GM18858 (cell line): ENCODE measurements around the gene TM4SF1.

ENCODE experiments used
- ATAC-seq: cut with Tn5 transposase; IDR thresholded peaks from one replicate; pipeline ENCODE4 v1.9.1; 2021; ENCODE audit not compliant: unreplicated experiment

Gene TM4SF1, protein sequence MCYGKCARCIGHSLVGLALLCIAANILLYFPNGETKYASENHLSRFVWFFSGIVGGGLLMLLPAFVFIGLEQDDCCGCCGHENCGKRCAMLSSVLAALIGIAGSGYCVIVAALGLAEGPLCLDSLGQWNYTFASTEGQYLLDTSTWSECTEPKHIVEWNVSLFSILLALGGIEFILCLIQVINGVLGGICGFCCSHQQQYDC

DNA sequence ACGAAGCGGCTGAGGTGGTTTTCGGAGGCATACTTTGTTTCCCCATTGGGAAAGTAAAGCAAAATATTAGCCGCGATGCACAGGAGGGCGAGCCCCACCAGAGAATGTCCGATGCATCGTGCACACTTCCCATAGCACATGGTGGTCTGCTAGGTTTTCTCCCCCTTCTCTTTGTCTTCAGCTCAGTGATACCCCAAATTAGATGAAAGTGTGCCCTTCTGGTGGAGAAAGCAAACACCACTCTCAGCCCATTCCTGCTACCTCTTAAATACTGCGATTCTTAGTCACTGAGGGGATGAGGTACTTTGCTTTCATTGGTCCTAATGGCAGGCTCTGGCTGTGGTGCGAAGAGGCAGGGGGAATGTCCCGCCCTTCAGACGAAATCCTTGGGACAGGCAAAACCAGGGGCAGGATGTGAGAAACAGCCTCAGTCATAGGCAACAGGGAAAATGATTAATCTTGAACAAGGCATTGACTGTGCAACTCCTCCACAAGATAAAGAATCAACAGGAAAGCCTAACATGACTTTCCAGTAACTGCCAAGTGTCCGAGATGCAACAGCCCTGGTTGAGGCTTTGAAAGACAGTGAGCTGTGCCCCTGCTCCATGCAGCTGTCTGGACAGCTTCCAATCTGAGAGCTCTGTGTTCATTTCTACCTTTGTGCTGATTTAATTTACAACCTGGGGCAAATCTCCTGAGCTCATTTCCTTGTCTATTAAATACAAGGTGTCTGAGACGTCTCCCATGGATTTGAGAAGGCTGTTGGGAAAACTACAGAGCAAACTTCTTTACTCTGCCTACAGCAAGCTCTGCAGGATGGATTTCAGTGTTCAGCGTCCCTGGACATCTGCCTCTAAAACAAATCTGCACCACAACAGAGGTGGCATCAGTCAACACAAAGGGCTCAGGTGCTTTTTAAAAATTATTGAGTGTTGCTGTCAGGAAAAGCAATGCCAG is at the start of gene TM4SF1:
Gene TM4SF1 (minus strand): TSS at position 242 of the 957 bp plus-strand sequence. CDS start 102 bp downstream, at position 140.
- ATAC-seq = no peak

DNA sequence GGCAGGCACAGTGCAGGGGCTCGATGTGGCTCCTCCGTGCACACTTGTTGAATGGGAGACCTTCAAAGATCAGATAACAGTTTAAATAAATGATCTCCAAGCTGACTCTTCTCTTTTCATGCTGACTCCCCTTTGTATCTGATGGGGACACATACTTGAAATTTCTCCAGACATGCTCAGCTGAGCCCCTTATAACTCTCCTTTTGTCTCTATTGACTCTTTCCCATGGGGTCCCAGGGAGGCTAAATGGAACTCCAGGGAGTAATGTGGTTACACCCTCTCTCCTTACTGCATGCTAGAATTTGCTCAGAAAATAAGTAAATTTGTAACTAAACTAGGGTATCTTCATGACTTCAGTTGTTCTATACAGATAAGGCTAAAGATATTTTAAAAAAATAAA is 48.9 kb upstream of the TM4SF1 start:
- ATAC-seq = no peak

DNA sequence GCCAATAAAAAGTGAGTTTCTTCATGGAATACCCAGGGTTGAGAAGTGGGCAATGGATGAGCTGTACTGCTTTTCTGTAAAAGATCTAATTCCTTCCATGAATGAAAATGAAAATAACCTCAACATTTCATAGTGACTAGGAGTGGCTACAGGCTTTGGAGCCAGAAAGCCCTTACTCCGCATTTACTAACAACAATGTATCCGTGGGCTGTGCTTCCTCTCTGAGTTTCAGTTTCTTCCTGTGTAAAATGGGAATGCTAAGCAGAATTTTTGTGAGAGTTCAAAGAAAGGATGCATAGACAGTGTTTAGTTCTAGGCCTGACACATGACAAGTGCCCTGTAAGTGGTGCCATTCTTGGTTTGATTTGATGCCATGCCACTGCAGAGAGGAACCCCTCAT is 47.5 kb upstream of the TM4SF1 start:
- no peak for ATAC-seq

DNA sequence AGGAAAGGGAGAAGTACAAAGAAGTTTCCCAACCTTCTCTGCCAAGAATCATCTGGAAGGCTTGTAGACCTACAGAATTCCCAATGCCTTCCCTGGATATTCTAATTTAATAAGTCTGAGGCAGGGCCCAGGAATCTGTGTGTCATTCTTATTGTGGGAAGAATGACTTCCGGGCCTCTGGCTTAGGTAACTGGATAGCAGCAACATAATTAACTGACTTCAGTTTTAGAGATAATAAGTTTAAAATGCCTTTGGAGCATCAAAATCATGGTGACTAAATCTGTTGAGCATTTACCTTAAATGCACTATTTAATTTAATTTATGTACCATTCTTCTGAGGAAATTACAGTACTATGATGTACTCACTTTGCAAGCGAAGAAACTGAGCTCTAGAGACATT is 44.3 kb upstream of the TM4SF1 start:
- ATAC-seq = no peak

DNA sequence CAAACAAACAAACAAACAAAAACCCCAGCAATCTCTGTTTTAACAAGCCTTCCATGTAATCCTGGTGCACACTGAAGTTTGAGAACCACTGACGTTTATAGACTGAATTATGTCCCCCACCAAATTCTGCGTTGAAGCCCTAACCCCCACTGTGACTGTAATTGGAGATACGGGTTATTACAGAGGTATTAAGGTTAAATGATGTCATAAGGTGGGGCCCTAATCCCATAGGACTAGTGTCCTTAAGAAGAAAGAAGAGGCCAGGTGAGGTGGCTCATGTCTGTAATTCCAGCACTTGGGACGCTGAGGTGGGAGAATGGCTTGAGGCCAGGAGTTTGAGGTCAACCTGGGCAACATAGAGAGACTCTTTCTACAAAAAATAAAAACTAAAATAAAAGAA is 42.4 kb upstream of the TM4SF1 start:
- ATAC-seq = no peak

DNA sequence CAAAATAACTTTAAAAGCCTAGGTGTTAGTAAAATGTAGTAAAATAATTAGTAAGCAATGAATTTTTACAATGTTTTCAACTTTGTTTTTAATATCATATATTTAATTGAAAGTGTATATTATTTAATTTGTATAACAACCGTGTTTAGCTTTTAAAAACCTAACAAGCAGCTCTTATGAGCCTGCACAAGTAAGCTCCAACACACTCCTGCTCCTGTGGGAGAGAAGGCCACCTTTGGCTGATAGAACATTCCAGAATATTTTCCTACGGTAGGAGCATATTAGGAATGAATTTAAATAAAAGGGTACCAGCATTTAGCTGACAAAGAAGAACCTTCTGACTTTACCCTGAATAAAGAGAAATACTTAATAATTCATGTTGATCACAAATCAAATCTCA is 40.3 kb upstream of the TM4SF1 start:
- ATAC-seq = no peak

DNA sequence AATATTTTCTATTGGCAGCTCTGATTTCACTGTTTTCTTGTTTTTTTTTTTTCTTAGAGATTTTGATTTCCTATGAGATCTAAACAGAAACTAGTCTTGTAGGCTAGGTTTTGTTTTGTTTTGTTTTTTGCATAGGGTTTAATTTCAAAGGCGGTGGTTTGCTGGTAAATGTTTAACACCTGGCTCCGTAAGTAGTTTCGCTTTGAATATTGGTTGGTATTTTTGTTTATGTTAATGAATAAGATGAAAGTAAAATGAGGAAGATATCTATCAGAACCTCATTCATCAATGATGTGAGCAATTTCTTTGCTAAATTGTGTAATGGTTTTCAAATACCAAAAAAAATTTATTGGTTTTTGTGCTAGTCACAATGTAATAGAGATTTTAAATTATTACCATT is 39.7 kb upstream of the TM4SF1 start:
- ATAC-seq = peak; percentile 92

DNA sequence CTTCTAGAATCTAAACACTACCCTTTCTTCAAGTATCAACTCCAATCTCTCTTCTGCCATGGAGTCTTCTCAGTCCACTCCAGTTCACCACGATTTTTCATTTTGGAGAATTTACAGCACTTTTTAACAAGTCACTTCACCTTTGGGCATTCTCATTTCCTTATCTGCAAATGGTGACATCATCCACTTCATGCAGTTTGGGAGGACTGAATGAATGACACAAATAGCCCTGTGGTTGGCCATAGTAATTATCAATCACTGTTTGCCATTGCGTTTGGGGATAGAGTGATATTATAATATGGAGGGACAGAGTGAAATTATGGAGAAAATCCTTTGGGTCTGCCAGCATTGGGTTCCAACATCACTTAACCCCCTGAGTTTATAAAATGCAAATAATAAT is 38.0 kb upstream of the TM4SF1 start:
- ATAC-seq = no peak

DNA sequence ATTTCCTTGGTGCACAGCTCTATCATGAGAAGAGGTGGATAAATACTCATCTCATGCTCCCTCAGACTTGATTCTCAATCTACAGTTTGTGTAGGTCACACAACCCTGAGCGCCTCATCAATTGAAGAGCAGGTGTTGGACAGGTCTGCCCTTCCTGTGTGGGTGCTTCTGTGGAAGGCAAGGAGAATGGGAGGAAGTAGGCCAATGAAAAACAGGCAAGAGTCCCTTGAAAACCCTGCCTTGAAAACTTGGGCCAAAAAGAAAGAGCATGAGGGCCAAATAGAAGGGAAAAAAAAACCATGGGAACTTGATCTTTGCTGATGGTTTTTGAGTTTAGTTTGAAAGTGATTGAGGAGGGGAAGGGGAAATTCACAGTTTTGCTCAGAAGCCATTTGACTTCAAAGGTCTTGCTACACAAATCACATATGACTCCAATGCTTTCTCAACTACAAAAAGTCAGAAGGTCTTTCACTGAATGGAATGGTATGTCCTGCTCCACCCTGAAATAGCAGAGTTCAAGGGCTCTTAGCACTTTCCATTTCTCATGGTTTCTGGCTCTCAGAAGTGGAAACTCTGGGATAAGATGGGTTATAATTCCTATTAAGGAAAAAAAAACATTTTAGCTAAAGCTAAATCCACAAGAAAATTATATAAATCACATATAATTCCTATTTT is 37.2 kb upstream of the TM4SF1 start:
- no peak for ATAC-seq

DNA sequence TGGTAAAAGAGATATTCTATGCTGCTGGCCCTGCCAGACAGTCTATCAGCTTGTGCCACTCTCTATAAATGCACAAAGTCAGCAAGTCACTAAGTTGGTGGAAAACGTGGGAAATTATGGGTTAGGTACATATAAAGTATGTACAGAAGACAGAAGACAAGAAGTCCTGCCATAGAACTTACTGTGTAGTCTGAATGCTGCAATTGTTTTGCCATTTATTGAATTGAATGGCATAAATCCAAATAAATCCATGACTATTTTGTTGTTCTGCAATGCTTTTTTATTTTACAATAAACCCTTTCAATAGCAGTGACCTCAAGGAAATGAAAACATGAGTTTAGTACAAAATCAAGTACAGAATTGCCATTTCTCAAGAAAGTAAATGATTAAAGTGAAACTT is 34.1 kb upstream of the TM4SF1 start:
- ATAC-seq = no peak

DNA sequence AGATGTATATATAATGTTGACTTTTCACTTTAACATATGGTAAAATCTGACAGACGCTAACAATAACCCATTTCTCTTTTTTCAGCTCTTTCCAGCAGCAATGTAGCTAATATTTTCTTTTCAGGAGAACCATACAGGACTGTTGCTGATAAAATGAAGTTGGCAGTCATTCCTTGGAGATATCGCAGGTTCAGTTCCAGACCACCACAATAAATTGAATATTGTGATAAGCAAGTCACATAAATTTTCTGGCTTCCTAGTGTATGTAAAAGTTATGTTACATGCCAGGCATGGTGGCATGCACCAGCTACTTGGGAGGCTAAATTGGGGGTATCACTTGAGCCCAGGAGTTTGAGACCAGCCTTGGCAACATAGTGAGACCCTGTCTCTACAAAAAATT is 31.9 kb upstream of the TM4SF1 start:
- no peak for ATAC-seq

DNA sequence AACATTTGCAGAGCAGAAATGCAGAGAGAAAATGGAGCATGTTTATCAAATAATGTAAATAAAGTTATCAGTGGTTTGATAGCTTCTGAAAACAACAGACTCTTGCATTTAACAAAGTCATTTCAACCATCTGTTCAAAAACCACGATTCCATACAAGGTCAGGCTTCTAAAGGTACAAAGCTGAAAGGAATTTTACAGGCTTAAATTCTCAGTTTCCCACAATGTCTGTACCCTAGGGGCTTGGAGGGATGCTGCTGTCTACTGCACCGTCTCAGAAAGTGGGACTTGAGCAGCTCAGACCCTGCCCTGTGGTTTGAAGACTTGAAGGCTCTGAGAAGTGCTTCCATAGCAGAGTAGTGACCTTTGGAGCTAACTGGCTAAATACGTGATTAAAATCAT is 30.4 kb upstream of the TM4SF1 start:
- no peak for ATAC-seq

DNA sequence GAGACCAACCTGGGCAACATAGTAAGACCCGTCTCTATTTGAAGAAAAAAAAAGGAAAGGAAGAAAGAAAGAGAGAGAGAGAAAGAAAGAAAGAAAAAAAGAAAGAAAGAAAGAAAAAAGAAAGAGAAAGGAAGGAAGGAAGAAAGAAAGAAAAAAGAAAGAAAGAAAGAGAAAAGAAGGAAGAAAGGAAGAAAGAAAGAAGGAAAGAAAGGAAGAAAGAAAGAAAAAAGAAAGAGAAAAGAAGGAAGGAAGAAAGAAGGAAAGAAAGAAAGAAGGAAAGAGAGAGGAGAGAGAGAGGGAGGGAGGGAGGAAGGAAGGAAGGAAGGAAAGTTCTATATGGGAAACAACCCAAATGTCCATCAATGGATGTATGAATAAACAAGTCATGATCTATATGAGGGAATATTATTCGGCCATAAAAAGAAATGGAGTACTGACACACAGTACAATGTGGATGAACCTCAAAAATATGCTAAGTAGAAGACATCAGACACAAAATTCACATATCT is 28.8 kb upstream of the TM4SF1 start:
- ATAC-seq = no peak

DNA sequence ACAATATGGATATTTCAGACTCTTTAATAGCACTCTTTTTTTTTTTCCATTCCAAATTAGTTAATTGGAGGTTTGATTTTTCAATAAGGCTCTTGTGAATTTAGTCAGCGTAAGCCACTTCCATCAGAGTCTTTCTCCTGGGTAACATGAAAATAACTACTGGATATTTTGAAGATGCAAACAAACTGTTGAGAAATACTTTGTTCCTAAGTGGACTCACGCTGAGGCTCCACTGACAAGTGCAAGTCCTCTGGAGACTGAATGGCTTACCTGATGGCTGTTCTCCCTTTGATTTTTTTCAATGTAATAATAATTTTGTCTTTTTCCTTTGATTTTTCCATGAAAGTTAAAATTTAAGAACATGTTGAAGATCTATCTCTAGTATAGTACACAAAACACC is 26.0 kb upstream of the TM4SF1 start:
- ATAC-seq = no peak

DNA sequence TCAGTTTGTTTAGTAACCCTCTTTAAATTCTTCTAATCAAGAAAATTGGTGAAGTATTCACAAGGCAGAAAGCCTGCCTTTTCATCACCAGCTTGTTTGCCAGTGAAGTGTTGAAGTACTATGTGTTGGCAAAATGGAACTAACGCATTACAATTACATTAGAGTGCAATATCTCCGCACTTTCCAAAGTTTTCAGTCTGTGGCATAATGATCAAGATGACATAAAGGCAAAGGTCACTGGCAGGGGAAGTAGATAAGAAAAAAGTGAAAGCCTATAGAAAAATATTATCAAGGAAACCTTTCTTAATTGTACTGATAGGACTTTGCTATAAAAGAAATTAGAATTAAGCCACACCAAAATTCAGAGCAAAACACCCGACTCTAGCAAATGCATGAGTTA is 25.0 kb upstream of the TM4SF1 start:
- ATAC-seq = no peak

DNA sequence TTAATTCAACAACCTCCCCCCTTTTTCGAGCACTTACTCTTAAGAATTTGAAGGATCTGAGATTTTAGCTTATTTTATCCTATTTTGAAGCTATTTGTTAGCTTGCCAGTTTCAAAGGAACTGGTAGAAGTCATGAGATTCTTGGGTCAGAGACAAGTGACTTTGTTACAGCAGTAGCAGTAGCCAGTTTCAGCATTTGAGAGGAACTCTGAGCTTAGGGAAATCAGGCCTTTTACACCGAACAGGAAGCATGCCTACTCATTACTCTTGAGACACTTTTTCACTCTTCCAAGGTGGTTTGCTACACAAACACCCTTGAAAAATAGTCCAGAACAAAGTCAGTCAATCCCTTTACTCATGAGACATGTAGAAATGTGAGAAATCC is 24.5 kb upstream of the TM4SF1 start:
- no peak for ATAC-seq

DNA sequence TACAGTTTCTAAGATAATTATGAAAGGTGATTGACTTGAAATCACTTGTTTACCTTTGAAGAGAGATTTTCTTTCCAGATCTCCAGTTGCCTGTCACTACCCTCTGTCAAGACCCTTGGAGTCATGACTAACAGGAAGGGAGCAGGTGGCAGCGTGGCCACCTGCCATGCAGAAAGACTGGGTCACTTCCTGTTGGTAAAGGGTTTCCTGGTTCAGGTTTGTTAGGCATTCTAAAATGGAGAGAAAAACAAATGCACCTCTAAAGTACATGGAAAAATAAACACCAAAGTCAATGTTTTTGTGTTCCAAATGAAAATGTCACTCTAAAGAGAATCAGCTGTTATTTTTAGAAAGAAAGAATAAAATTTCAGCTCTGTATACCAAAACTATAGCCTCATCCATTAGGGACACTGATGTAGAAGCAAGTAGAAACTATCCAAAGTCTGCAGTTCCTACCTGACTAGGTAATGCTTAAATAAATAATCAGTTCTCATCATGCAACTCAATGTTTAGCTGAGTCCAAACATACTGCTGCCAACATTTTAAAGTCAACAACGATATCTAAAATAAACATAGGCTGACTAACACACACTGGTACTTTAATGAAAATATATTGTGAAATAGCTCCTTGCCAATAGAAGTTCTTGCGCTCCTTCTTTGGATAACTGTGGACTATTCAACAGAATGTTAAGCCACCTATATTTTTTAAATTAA is 23.9 kb upstream of the TM4SF1 start:
- no peak for ATAC-seq

DNA sequence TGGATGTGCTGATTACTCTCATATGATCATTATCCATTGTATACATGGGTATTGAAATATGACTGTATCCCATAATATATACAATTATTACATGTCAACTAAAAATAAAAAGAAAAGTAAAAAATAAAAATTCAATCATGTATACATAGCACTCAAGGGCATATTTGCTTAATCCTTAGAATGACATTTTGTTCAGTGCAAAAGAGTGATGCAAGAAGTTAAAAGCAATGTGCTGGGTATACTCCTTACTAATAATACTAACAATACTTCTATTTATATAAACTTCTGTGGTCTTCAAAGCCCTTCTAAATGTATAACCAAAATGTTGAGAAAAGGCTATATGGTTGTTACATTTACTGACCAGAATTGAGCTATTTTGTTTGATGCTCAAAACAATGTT is 23.2 kb upstream of the TM4SF1 start:
- no peak for ATAC-seq

DNA sequence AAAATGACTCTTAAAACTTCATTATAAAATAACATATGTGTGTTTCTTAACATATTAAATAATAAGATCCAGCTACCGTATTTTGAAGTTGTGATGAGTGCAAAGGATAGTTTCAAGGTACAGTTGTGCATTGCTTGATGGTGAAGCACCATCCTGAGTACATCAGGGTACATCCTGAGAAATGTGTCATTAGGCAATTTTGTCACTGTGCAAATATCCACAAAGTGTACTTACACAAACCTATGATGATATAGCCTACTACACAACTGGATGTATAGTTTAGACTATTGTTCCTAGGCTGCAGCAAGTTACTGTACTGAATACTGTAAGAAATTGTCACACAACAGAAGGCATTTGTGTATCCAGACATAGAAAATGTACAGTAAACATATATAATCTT is 20.8 kb upstream of the TM4SF1 start:
- no peak for ATAC-seq

DNA sequence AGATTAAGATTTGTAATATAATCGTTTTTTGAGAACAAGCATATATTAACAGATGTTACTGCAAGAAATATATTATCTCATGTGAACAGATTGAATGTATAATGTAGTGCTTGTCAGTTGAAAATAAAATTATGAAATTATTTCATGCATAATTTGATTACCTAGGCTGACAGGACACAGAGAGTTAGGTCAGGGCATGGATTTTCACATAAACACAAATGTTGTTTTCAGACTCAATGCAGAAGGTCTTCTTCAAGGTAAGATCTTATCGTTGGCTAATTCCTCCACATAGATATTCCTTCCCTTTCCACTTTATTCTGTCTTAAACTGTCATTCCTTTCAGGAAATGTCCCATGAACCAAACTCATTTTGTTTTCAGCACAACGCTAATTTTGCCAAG is 20.1 kb upstream of the TM4SF1 start:
- no peak for ATAC-seq

DNA sequence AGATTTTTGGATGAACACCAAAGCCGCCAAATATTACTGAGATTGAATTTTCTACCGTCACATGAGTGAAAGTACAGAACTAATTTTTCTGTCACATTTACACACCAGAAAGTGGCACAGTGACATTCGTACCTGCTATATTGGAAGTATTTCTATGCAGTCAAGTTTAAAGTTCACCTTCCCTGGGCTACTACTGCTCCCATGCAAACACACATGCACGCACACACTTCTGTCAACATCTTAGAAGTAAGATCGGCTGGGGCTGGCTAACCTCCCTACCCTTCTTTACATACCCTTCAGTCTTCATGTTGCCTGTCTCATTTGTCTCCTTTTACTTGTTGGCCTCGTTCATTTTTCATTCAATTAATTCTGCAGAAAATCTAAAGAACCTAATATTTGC is 19.0 kb upstream of the TM4SF1 start:
- ATAC-seq = no peak
